SH-SY5Y (cell line): ENCODE measurements around the gene TMED1.

Experiments used
- GATA2 ChIP-seq: IDR thresholded peaks from 2 replicates; pipeline ENCODE4 v1.6.1; 2011; ENCODE audit warnings: mild to moderate bottlenecking, low read depth, low read length
- GATA3 ChIP-seq: IDR thresholded peaks from 2 replicates; pipeline ENCODE4 v1.6.1; 2011; ENCODE audit warnings: low read depth, mild to moderate bottlenecking, low read length, moderate library complexity

- TF ChIP-seq GATA2 (no peak), GATA3 (no peak)
Observed at GRCh38 chr19:10884274-10884673, 48.3 kb upstream of the TMED1 start.
